IMR-90 (cell line): ENCODE results near the gene SLC66A2. TPM values are rescaled to one million over a fixed set of nuclear protein-coding genes. Genes with fewer than 3 reads are reported as not detected.

Experiments
- ATAC-seq: fragments of 200-7000 bp; cut with Tn5 transposase; 2 replicates; pipeline ENCODE4 v1.9.1; 2020; ENCODE audit warnings: low read depth, mild to moderate bottlenecking, moderate library complexity
- BruUV-seq: library from RNA; stranded (reverse); fragments of 400-500 nt; replicated peaks from 2 replicates; lab custom pipeline; 2021; lab: Mats Ljungman, UMichigan
- CTCF ChIA-PET: fragments of 300-600 bp; formaldehyde crosslinking; extraction: SDS; loops from one replicate; lab custom pipeline; 2021; ENCODE audit warnings: antibody characterized with exemption; lab: Yijun Ruan, JAX
- POLR2A ChIA-PET: fragments of 300-600 bp; sonication (Branson Sonifier 250); formaldehyde crosslinking; loops from one replicate; lab custom pipeline; 2022; ENCODE audit warnings: antibody characterized with exemption; ENCODE audit not compliant: unreplicated experiment; lab: Charles Lee
- DNase-seq: peaks from one replicate; pipeline ENCODE4 v3.0.0; 2013
- H2AFZ ChIP-seq: replicated peaks from 2 replicates; pipeline ENCODE3; 2013; ENCODE audit warnings: low read length, mild to moderate bottlenecking; ENCODE audit not compliant: poor library complexity
- H2AK5ac ChIP-seq: 2 replicates; pipeline ENCODE4 v1.6.1; 2013; ENCODE audit warnings: low read depth, low read length, inconsistent platforms
- H2AK9ac ChIP-seq: replicated peaks from 2 replicates; pipeline ENCODE3; 2013; ENCODE audit warnings: mild to moderate bottlenecking, low read depth, low read length, moderate library complexity; ENCODE audit not compliant: poor library complexity
- H2BK120ac ChIP-seq: 2 replicates; pipeline ENCODE4 v1.6.1; 2013; ENCODE audit warnings: low read depth, low read length, inconsistent platforms
- H2BK15ac ChIP-seq: 3 replicates; pipeline ENCODE4 v1.6.1; 2013; ENCODE audit warnings: low read depth, low read length, inconsistent platforms
- H2BK20ac ChIP-seq: 2 replicates; pipeline ENCODE4 v1.6.1; 2013; ENCODE audit warnings: low read depth, mild to moderate bottlenecking, inconsistent platforms, low read length, moderate library complexity
- H2BK5ac ChIP-seq: 2 replicates; pipeline ENCODE4 v1.6.1; 2013; ENCODE audit warnings: mild to moderate bottlenecking, low read depth, low read length, inconsistent platforms; ENCODE audit not compliant: poor library complexity, severe bottlenecking
- H3K14ac ChIP-seq: replicated peaks from 2 replicates; pipeline ENCODE4 v1.6.1; 2013; ENCODE audit warnings: low read depth, low read length, inconsistent platforms
- H3K18ac ChIP-seq: 2 replicates; pipeline ENCODE4 v1.6.1; 2013; ENCODE audit warnings: low read depth, low read length, control low read depth
- H3K23ac ChIP-seq: 2 replicates; pipeline ENCODE4 v1.6.1; 2013; ENCODE audit warnings: low read depth, low read length, inconsistent platforms
- H3K27ac ChIP-seq: 2 replicates; pipeline ENCODE4 v1.5.1; 2013; ENCODE audit warnings: mild to moderate bottlenecking, control low read depth, low read length; ENCODE audit not compliant: insufficient read depth
- H3K27me3 ChIP-seq: 2 replicates; pipeline ENCODE4 v1.6.1; 2013; ENCODE audit warnings: low read length; ENCODE audit not compliant: control insufficient read depth, insufficient read depth
- H3K36me3 ChIP-seq: 2 replicates; pipeline ENCODE4 v1.6.1; 2013; ENCODE audit warnings: low read length, mixed read lengths; ENCODE audit not compliant: control insufficient read depth, insufficient read depth
- H3K4ac ChIP-seq: 2 replicates; pipeline ENCODE4 v1.6.1; 2013; ENCODE audit warnings: low read depth, low read length, inconsistent platforms
- H3K4me1 ChIP-seq: 2 replicates; pipeline ENCODE4 v1.6.1; 2013; ENCODE audit warnings: low read length, mixed read lengths; ENCODE audit not compliant: control insufficient read depth, insufficient read depth
- H3K4me2 ChIP-seq: 2 replicates; pipeline ENCODE4 v1.6.1; 2013; ENCODE audit warnings: low read depth, mild to moderate bottlenecking, control low read depth, low read length, moderate library complexity
- H3K4me3 ChIP-seq: 2 replicates; pipeline ENCODE4 v1.5.1; 2013; ENCODE audit warnings: low read depth, mild to moderate bottlenecking, control low read depth, low read length, moderate library complexity; ENCODE audit not compliant: insufficient read depth
- H3K56ac ChIP-seq: 2 replicates; pipeline ENCODE4 v1.6.1; 2013; ENCODE audit warnings: low read length, inconsistent platforms; ENCODE audit not compliant: insufficient read depth; ENCODE audit errors: extremely low read depth
- H3K79me1 ChIP-seq, 2 experiments: 2 replicates each; pipeline ENCODE4 v1.6.1; 2013; ENCODE audit warnings: low read length in 2 of 2, inconsistent platforms in 1 of 2, low read depth in 1 of 2
- H3K9ac ChIP-seq: 2 replicates; pipeline ENCODE4 v1.6.1; 2013; ENCODE audit warnings: low read depth, low read length, control low read depth
- H3K9me1 ChIP-seq: 2 replicates; pipeline ENCODE4 v1.6.1; 2013; ENCODE audit warnings: low read length, inconsistent platforms; ENCODE audit not compliant: insufficient read depth
- H3K9me3 ChIP-seq: 2 replicates; pipeline ENCODE4 v1.6.1; 2013; ENCODE audit warnings: low read length; ENCODE audit not compliant: control insufficient read depth, insufficient read depth
- H4K20me1 ChIP-seq: 2 replicates; pipeline ENCODE4 v1.6.1; 2013; ENCODE audit warnings: low read length, inconsistent platforms; ENCODE audit not compliant: insufficient read depth
- H4K5ac ChIP-seq: 2 replicates; pipeline ENCODE4 v1.6.1; 2013; ENCODE audit warnings: mild to moderate bottlenecking, low read depth, low read length, control low read depth
- H4K8ac ChIP-seq, 2 experiments: 2 replicates each; pipeline ENCODE4 v1.6.1; 2013; ENCODE audit warnings: low read depth in 2 of 2, low read length in 2 of 2, control low read depth in 1 of 2, inconsistent platforms in 1 of 2
- H4K91ac ChIP-seq: 2 replicates; pipeline ENCODE4 v1.6.1; 2013; ENCODE audit warnings: low read depth, low read length, inconsistent platforms; ENCODE audit not compliant: insufficient read depth
- BHLHE40 ChIP-seq: fragments of 150-350 bp; IDR thresholded peaks from 2 replicates; pipeline ENCODE4 v1.6.1; 2016; ENCODE audit warnings: mild to moderate bottlenecking, low read depth, low read length
- CEBPB ChIP-seq: IDR thresholded peaks from 2 replicates; pipeline ENCODE4 v1.6.1; 2012; ENCODE audit warnings: low read depth, low read length, improper control_type of control experiment
- CHD1 ChIP-seq: IDR thresholded peaks from 2 replicates; pipeline ENCODE4 v1.6.1; 2012; ENCODE audit warnings: low read depth, low read length, improper control_type of control experiment
- ELK1 ChIP-seq: fragments of 150-350 bp; IDR thresholded peaks from 2 replicates; pipeline ENCODE4 v1.6.1; 2016; ENCODE audit warnings: low read depth, mild to moderate bottlenecking, low read length, moderate library complexity, borderline replicate concordance
- MAZ ChIP-seq: IDR thresholded peaks from 2 replicates; pipeline ENCODE4 v1.6.1; 2012; ENCODE audit warnings: low read depth, mild to moderate bottlenecking, low read length, improper control_type of control experiment, moderate library complexity, borderline replicate concordance
- MXI1 ChIP-seq: IDR thresholded peaks from 2 replicates; pipeline ENCODE4 v1.6.1; 2012; ENCODE audit warnings: low read depth, mild to moderate bottlenecking, low read length, moderate library complexity, borderline replicate concordance
- RAD21 ChIP-seq: IDR thresholded peaks from 2 replicates; pipeline ENCODE4 v1.6.1; 2012; ENCODE audit warnings: low read length, improper control_type of control experiment
- RCOR1 ChIP-seq: IDR thresholded peaks from 2 replicates; pipeline ENCODE4 v1.6.1; 2012; ENCODE audit warnings: mild to moderate bottlenecking, low read length, improper control_type of control experiment; ENCODE audit not compliant: insufficient replicate concordance
- RFX5 ChIP-seq: IDR thresholded peaks from 2 replicates; pipeline ENCODE4 v1.8.0; 2012; ENCODE audit warnings: low read depth, mild to moderate bottlenecking, low read length, moderate library complexity
- WGBS, 2 experiments: methylation state at CpG; one replicate each; pipeline versions ENCODE4 v1.1.5 to v1.1.7; 2013; ENCODE audit warnings: missing lambda C conversion rate in 2 of 2; ENCODE audit not compliant: insufficient read length in 1 of 2; ENCODE audit errors: extremely low coverage in 2 of 2; 5-methylcytosine and 5-hydroxymethylcytosine counted together
- dilution Hi-C: fragments of 300-500 bp; cut with HindIII; formaldehyde crosslinking; loops from one replicate; pipeline ENCODE4 v1.14.3; 2018; ENCODE audit warnings: low sequenced_read_pairs; ENCODE audit not compliant: unreplicated experiment
- in situ Hi-C: fragments of 300-500 bp; cut with MboI; formaldehyde crosslinking; loops from 3 replicates; pipeline ENCODE4 v1.14.3; 2019; ENCODE audit warnings: low sequenced_read_pairs, inconsistent platforms, mixed read lengths
- intact Hi-C: fragments of 100-400 bp; cut with micrococcal nuclease; formaldehyde crosslinking; loops from 2 replicates; pipeline ENCODE4 v1.10.0; 2022
- polyA plus RNA-seq, 3 experiments: library from polyadenylated mRNA; depleted of rRNA; stranded (reverse); fragments of >200 nt; gene quantifications; 2 replicates each; pipeline ENCODE4 v1.2.3, GENCODE V29; 2012; ENCODE audit warnings: low replicate concordance in 1 of 3
- total RNA-seq: library from RNA; depleted of rRNA; stranded (reverse); fragments of >200 nt; gene quantifications from 2 replicates; pipeline ENCODE4 v1.2.3, GENCODE V29; 2012
- TF ChIP-seq, protein P1 (sequence below): conservative IDR thresholded peaks from 2 replicates; pipeline ENCODE4 v1.5.1; 2012; ENCODE audit warnings: mild to moderate bottlenecking, low read depth, low read length, improper control_type of control experiment

Gene SLC66A2
- total and polyA plus RNA-seq, 2 of the 4 experiments (the other 2 are of a cell fraction) = 17.6 to 23.5 TPM

DNA sequence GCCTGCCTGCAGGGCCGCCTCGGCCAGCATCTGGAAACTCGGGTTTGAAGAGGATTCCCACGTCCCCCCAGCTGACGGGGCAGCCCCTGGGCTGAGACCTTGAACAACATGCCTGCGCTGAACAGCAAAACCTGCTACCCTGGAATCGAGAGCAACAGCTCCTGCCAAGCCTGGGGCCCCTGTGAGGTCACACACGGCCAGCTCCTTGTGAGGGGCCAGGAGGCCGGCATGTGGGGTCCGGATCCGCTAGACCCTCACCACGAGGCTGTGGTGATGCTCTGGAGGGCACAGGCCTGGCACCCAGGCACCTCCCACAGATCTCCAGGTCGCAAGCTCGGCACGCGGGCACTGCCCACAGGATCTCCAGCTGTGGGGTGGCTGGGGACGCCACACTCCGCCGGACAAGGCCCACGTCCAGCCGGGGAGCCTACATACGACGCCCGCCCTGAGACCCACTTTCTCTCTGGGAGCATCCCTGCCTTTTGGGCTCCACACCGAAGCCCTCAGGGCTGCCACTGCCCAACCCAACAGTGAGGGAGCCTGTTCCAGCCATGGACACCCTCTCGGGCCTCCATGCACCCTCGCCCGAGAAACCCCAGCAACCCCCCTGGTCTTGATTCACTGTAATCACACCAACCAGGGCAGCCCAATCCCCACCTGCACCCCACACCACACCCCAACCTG lies 34.1 kb downstream of the SLC66A2 start:
- no TSS peak for BruUV-seq
- ChIA-PET CTCF (no interaction called here), POLR2A (no interaction called here)

More for the DNA sequence above, 34.1 kb downstream of the SLC66A2 start:
- Histone ChIP-seq H3K9ac (no peak overlapping the region), H3K4ac (no peak overlapping the region), H2BK20ac (no peak overlapping the region), H3K36me3 (peaks cover 58% of the 10 kb centered on the region), H3K4me3 (no peak overlapping the region), H3K9me3 (peaks cover 11% of the 10 kb centered on the region; the same call in 1 of the 2 replicates), H3K23ac (no peak overlapping the region), H3K56ac (no peak overlapping the region), H2AK5ac (no peak overlapping the region), H4K5ac (no peak overlapping the region), H2BK120ac (no peak overlapping the region), H2BK5ac (no peak overlapping the region), H3K79me1 (peaks cover 13 to 32% of the 10 kb centered on the region in 2 experiments), H3K4me2 (no peak overlapping the region), H3K14ac (no peak overlapping the region), H3K18ac (no peak overlapping the region), H3K4me1 (no peaks in the 10 kb centered on the region), H3K27me3 (no peaks in the 10 kb centered on the region), H2BK15ac (no peak overlapping the region), H4K20me1 (peaks cover 12% of the 10 kb centered on the region), H3K9me1 (0 out of 2 replicates have a peak, but pooled peaks cover 4% of the 10 kb centered on the region), H2AFZ (no peak overlapping the region), H4K91ac (no peak overlapping the region), H2AK9ac (no peak overlapping the region), H4K8ac (no peak overlapping the region), H3K27ac (no peak overlapping the region)
- in situ Hi-C loops = no loop called here
- intact Hi-C loops = no loop called here
- 100% methylated on average over 17 of the region's 28 CpGs; no CpG with 5 or more reads in 1 of the 2 experiments for WGBS, 2 experiments
- DNase-seq (no peak), ATAC-seq (no peak; the same call in 1 of the 2 replicates)
- dilution Hi-C loops = no loop called here
- TF ChIP-seq BHLHE40 = no peak
- TF ChIP-seq RFX5 = no peak
- no peak for TF ChIP-seq CHD1
- no peak for TF ChIP-seq ELK1
- TF ChIP-seq CEBPB = no peak
- no peak for TF ChIP-seq RAD21
- TF ChIP-seq, protein P1, sequence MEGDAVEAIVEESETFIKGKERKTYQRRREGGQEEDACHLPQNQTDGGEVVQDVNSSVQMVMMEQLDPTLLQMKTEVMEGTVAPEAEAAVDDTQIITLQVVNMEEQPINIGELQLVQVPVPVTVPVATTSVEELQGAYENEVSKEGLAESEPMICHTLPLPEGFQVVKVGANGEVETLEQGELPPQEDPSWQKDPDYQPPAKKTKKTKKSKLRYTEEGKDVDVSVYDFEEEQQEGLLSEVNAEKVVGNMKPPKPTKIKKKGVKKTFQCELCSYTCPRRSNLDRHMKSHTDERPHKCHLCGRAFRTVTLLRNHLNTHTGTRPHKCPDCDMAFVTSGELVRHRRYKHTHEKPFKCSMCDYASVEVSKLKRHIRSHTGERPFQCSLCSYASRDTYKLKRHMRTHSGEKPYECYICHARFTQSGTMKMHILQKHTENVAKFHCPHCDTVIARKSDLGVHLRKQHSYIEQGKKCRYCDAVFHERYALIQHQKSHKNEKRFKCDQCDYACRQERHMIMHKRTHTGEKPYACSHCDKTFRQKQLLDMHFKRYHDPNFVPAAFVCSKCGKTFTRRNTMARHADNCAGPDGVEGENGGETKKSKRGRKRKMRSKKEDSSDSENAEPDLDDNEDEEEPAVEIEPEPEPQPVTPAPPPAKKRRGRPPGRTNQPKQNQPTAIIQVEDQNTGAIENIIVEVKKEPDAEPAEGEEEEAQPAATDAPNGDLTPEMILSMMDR = no peak
- no peak for TF ChIP-seq RCOR1
- no peak for TF ChIP-seq MAZ
- no peak for TF ChIP-seq MXI1
